GM18499 (cell line): ENCODE measurements around the gene STK33.
"Not testable (repeated sequence)": the region's sequence is repeated elsewhere in the genome, so short reads cannot be mapped to it uniquely, and the experiment has no call there.

ENCODE experiments used
- ATAC-seq: cut with Tn5 transposase; IDR thresholded peaks from one replicate; pipeline ENCODE4 v1.9.1; 2021; ENCODE audit warnings: moderate number of reproducible peaks; ENCODE audit not compliant: insufficient read depth, unreplicated experiment

The STK33 gene

GRCh38 chr11:8466884-8467283, 127.1 kb downstream of the STK33 start:
- ATAC-seq, result not testable (repeated sequence)

- no peak for ATAC-seq
Measured at GRCh38 chr11:8459711-8460399, 134.2 kb downstream of the STK33 start.

- ATAC-seq, result no peak
Measured at GRCh38 chr11:8442301-8442700, 151.7 kb downstream of the STK33 start.

GRCh38 chr11:8440649-8441048, 153.4 kb downstream of the STK33 start:
- no peak for ATAC-seq

GRCh38 chr11:8429483-8429882, 164.5 kb downstream of the STK33 start:
- ATAC-seq, result no peak

- ATAC-seq, result no peak
Measured at GRCh38 chr11:8426076-8426475, 168.0 kb downstream of the STK33 start.

- no peak for ATAC-seq
Measured at GRCh38 chr11:8415195-8415594, 178.8 kb downstream of the STK33 start.

GRCh38 chr11:8408151-8408941, 185.7 kb downstream of the STK33 start:
- ATAC-seq, result no peak

GRCh38 chr11:8403310-8403709, 190.7 kb downstream of the STK33 start:
- ATAC-seq, result no peak

- no peak for ATAC-seq
Measured at GRCh38 chr11:8392886-8393285, 201.1 kb downstream of the STK33 start.

- ATAC-seq, result no peak
Measured at GRCh38 chr11:8392166-8392565, 201.9 kb downstream of the STK33 start.

- no peak for ATAC-seq
Measured at GRCh38 chr11:8390851-8391612, 203.0 kb downstream of the STK33 start.

- ATAC-seq, result no peak
Measured at GRCh38 chr11:8389029-8389996, 204.7 kb downstream of the STK33 start.

GRCh38 chr11:8387693-8388092, 206.3 kb downstream of the STK33 start:
- no peak for ATAC-seq

- ATAC-seq, result no peak
Measured at GRCh38 chr11:8387141-8387540, 206.9 kb downstream of the STK33 start.

GRCh38 chr11:8386134-8386864, 207.7 kb downstream of the STK33 start:
- no peak for ATAC-seq

GRCh38 chr11:8384199-8384821, 209.7 kb downstream of the STK33 start:
- no peak for ATAC-seq

- no peak for ATAC-seq
Measured at GRCh38 chr11:8383627-8384026, 210.4 kb downstream of the STK33 start.

- ATAC-seq, result no peak
Measured at GRCh38 chr11:8383227-8383626, 210.8 kb downstream of the STK33 start.
